H1 (cell line): ENCODE measurements around the gene BTD. TPM values are rescaled to one million over a fixed set of nuclear protein-coding genes. Genes with fewer than 3 reads are reported as not detected.

Source experiments
- CTCF ChIA-PET: fragments of 300-600 bp; sonication (Branson Sonifier 250); formaldehyde crosslinking; loops from one replicate; lab custom pipeline; 2021; ENCODE audit not compliant: partially characterized antibody; lab: Charles Lee
- POLR2A ChIA-PET: fragments of 300-600 bp; sonication (Branson Sonifier 250); formaldehyde crosslinking; loops from one replicate; lab custom pipeline; 2021; ENCODE audit warnings: inconsistent platforms; ENCODE audit not compliant: partially characterized antibody; lab: Charles Lee
- DNase-seq, 2 experiments: peaks; one replicate each; pipeline versions ENCODE4 v3.0.0 to v3.0.0-alpha.2; 2010 to 2022; ENCODE audit warnings: low spot score in 2 of 2, low read depth in 1 of 2, mixed read lengths in 1 of 2
- FAIRE-seq: peaks from 2 replicates; lab custom pipeline; 2011; peaks lifted over from hg19 to GRCh38; lab: Jason Lieb, UNC
- H2AFZ ChIP-seq: 2 replicates; pipeline ENCODE4 v1.8.1; 2012; ENCODE audit warnings: low read length, inconsistent platforms
- H2AK5ac ChIP-seq: 2 replicates; pipeline ENCODE4 v1.6.1; 2013; ENCODE audit warnings: low read depth, low read length
- H2BK120ac ChIP-seq: replicated peaks from 2 replicates; pipeline ENCODE3; 2013; ENCODE audit warnings: low read depth, low read length, inconsistent platforms
- H2BK12ac ChIP-seq: 2 replicates; pipeline ENCODE4 v1.6.1; 2013; ENCODE audit warnings: low read depth, low read length
- H2BK15ac ChIP-seq: 2 replicates; pipeline ENCODE4 v1.6.1; 2013; ENCODE audit warnings: low read length
- H2BK20ac ChIP-seq: 2 replicates; pipeline ENCODE4 v1.6.1; 2013; ENCODE audit warnings: low read length
- H2BK5ac ChIP-seq: 2 replicates; pipeline ENCODE4 v1.6.1; 2013; ENCODE audit warnings: low read depth, low read length
- H3K14ac ChIP-seq: 2 replicates; pipeline ENCODE4 v1.6.1; 2013; ENCODE audit warnings: inconsistent platforms; ENCODE audit not compliant: insufficient read length
- H3K18ac ChIP-seq: 2 replicates; pipeline ENCODE4 v1.6.1; 2013; ENCODE audit warnings: low read length; ENCODE audit errors: extremely low read depth
- H3K23ac ChIP-seq: 2 replicates; pipeline ENCODE4 v1.6.1; 2013; ENCODE audit warnings: inconsistent platforms; ENCODE audit not compliant: insufficient read length
- H3K23me2 ChIP-seq: 2 replicates; pipeline ENCODE4 v1.6.1; 2013; ENCODE audit warnings: low read depth, low read length
- H3K27ac ChIP-seq: 2 replicates; pipeline ENCODE4 v1.6.1; 2011; ENCODE audit warnings: low read depth, low read length, inconsistent platforms
- H3K27me3 ChIP-seq, 4 experiments: replicated peaks in 1 of 4; 1 replicate in 1 of 4; 2 replicates in 3 of 4; pipeline versions ENCODE4 v1.6.1 to v1.8.1; 2011 to 2013; ENCODE audit warnings: low read length in 3 of 4, mild to moderate bottlenecking in 3 of 4, inconsistent platforms in 2 of 4, mixed read lengths in 2 of 4, moderate library complexity in 1 of 4; ENCODE audit not compliant: control insufficient read depth in 3 of 4, insufficient read depth in 3 of 4; ENCODE audit errors: extremely low read depth in 1 of 4
- H3K36me3 ChIP-seq, 4 experiments: 2 replicates each; pipeline versions ENCODE4 v1.6.1 to v1.8.1; 2011 to 2013; ENCODE audit warnings: mild to moderate bottlenecking in 4 of 4, low read length in 3 of 4, moderate library complexity in 2 of 4, control low read depth in 1 of 4, inconsistent platforms in 1 of 4; ENCODE audit not compliant: insufficient read depth in 4 of 4, control insufficient read depth in 2 of 4
- H3K4ac ChIP-seq: replicated peaks from 2 replicates; pipeline ENCODE3; 2013; ENCODE audit warnings: low read length, low read depth, mixed read lengths, inconsistent platforms; ENCODE audit not compliant: insufficient read length
- H3K4me1 ChIP-seq, 4 experiments: replicated peaks in 1 of 4; 1 replicate in 1 of 4; 2 replicates in 3 of 4; pipeline versions ENCODE4 v1.6.1 to v1.8.1; 2011 to 2013; ENCODE audit warnings: low read length in 3 of 4, inconsistent platforms in 2 of 4, mixed read lengths in 1 of 4; ENCODE audit not compliant: insufficient read depth in 4 of 4, control insufficient read depth in 3 of 4
- H3K4me2 ChIP-seq, 2 experiments: 2 replicates each; pipeline versions ENCODE4 v1.6.1 to v1.8.1; 2011 to 2013; ENCODE audit warnings: low read depth in 2 of 2, low read length in 2 of 2, control low read depth in 1 of 2, inconsistent platforms in 1 of 2, mild to moderate bottlenecking in 1 of 2; ENCODE audit not compliant: insufficient read depth in 1 of 2
- H3K4me3 ChIP-seq, 4 experiments: fragments of 200-600, 300-600 bp in 1 of 4; sonication (generic), shearing (Covaris generic), sonication (Bioruptor Twin) in 1 of 4; 2 replicates each; pipeline versions ENCODE4 v1.5.1 to v1.8.1; 2011 to 2016; ENCODE audit warnings: low read length in 4 of 4, low read depth in 3 of 4, control low read depth in 2 of 4, inconsistent platforms in 2 of 4, mild to moderate bottlenecking in 2 of 4, mixed read lengths in 1 of 4, moderate library complexity in 1 of 4; ENCODE audit not compliant: insufficient read depth in 2 of 4; ENCODE audit errors: extremely low read depth in 1 of 4
- H3K56ac ChIP-seq: replicated peaks from 2 replicates; pipeline ENCODE3; 2013; ENCODE audit warnings: low read depth, mild to moderate bottlenecking, mixed read lengths, low read length, inconsistent platforms; ENCODE audit not compliant: insufficient read length
- H3K79me1 ChIP-seq: 2 replicates; pipeline ENCODE4 v1.6.1; 2013; ENCODE audit warnings: low read depth, low read length, control low read depth
- H3K79me2 ChIP-seq, 2 experiments: 2 replicates each; pipeline versions ENCODE4 v1.6.1 to v1.8.1; 2012 to 2013; ENCODE audit warnings: low read length in 2 of 2, mild to moderate bottlenecking in 2 of 2, inconsistent platforms in 1 of 2; ENCODE audit not compliant: insufficient read depth in 2 of 2, control insufficient read depth in 1 of 2
- H3K9ac ChIP-seq, 4 experiments: replicated peaks in 1 of 4; 1 replicate in 1 of 4; 2 replicates in 3 of 4; pipeline versions ENCODE4 v1.6.1 to v1.8.1; 2011 to 2013; ENCODE audit warnings: low read depth in 3 of 4, low read length in 3 of 4, control low read depth in 2 of 4, mild to moderate bottlenecking in 2 of 4, moderate library complexity in 2 of 4, inconsistent platforms in 1 of 4; ENCODE audit errors: extremely low read depth in 1 of 4
- H3K9me3 ChIP-seq, 2 experiments: 2 replicates each; pipeline versions ENCODE4 v1.6.1 to v1.8.1; 2012 to 2013; ENCODE audit warnings: mild to moderate bottlenecking in 2 of 2, moderate library complexity in 2 of 2, control low read depth in 1 of 2, inconsistent platforms in 1 of 2, low read depth in 1 of 2, low read length in 1 of 2, mixed read lengths in 1 of 2; ENCODE audit not compliant: insufficient read depth in 2 of 2
- H4K20me1 ChIP-seq, 2 experiments: replicated peaks in 1 of 2; 2 replicates each; pipeline versions ENCODE3 to v1.8.1; 2011 to 2013; ENCODE audit warnings: inconsistent platforms in 2 of 2, low read length in 2 of 2, mild to moderate bottlenecking in 1 of 2; ENCODE audit not compliant: insufficient read depth in 2 of 2, control insufficient read depth in 1 of 2
- H4K5ac ChIP-seq: 2 replicates; pipeline ENCODE4 v1.6.1; 2013; ENCODE audit warnings: low read length, low read depth, mixed read lengths, inconsistent platforms; ENCODE audit not compliant: insufficient read length
- H4K8ac ChIP-seq: 2 replicates; pipeline ENCODE4 v1.8.0; 2013; ENCODE audit warnings: mild to moderate bottlenecking, moderate library complexity, low read length, inconsistent platforms; ENCODE audit not compliant: insufficient read depth; ENCODE audit errors: extremely low read depth
- H4K91ac ChIP-seq: replicated peaks from 2 replicates; pipeline ENCODE3; 2013; ENCODE audit warnings: low read length, mixed read lengths, inconsistent platforms; ENCODE audit not compliant: insufficient read length
- BRCA1 ChIP-seq: IDR thresholded peaks from 2 replicates; pipeline ENCODE4 v1.6.1; 2012; ENCODE audit warnings: low read depth, low read length, improper control_type of control experiment
- RAD21 ChIP-seq, 2 experiments: IDR thresholded peaks in 1 of 2; conservative IDR thresholded peaks in 1 of 2; 2 replicates each; pipeline ENCODE4 v1.6.1; 2011; ENCODE audit warnings: low read depth in 2 of 2, low read length in 2 of 2, improper control_type of control experiment in 1 of 2, inconsistent platforms in 1 of 2, mild to moderate bottlenecking in 1 of 2, moderate library complexity in 1 of 2
- WGBS, 2 experiments: shearing (Covaris generic) in 1 of 2; methylation state at CpG; one replicate each; pipeline versions ENCODE4 v1.1.6 to v1.1.7; 2013 to 2015; ENCODE audit warnings: low lambda C conversion rate in 2 of 2, mixed read lengths in 2 of 2, inconsistent platforms in 1 of 2, low coverage in 1 of 2, missing lambda C conversion rate in 1 of 2; ENCODE audit not compliant: insufficient replicate concordance in 2 of 2, insufficient coverage in 1 of 2, insufficient read length in 1 of 2; ENCODE audit errors: extremely low coverage in 1 of 2, missing lambda C conversion rate in 1 of 2; 5-methylcytosine and 5-hydroxymethylcytosine counted together
- polyA plus RNA-seq, 7 experiments: library from polyadenylated mRNA; depleted of rRNA in 3 of 7; stranded (reverse) in 5 of 7; unstranded in 2 of 7; fragments of >200 nt in 5 of 7; fragments of 200-250 nt in 2 of 7; gene quantifications; 1 replicate in 5 of 7; 2 replicates in 1 of 7; 4 replicates in 1 of 7; pipeline versions ENCODE4 v1.2.1 to v1.2.3, GENCODE V29; 2011 to 2013; ENCODE audit warnings: missing spikeins in 2 of 7, mixed read lengths in 2 of 7
- total RNA-seq: library from RNA; stranded (reverse); fragmentation: NEBNext Ultra II Directional; extraction: Animal tissue kit (Norgen Biotek cat#: 25700); gene quantifications from 2 replicates; pipeline ENCODE4 v1.2.1, GENCODE V29; 2021

The BTD gene
- total and polyA plus RNA-seq, 2 of the 8 experiments (the other 6 are each of a cell fraction or from before 2014, with no cell fraction given), result 21.8 to 36.7 TPM

GRCh38 chr3:15595955-15596354, 5.6 kb upstream of the BTD start:
- Histone ChIP-seq H2BK15ac (no peak overlapping the region), H3K4ac (no peak overlapping the region), H3K79me2 (peaks cover 0 to 15% of the 10 kb centered on the region in 2 experiments; a peak in 3 of 4 replicates), H2BK20ac (no peak overlapping the region), H2AFZ (no peak overlapping the region), H2BK5ac (no peak overlapping the region), H3K23ac (no peak overlapping the region), H3K36me3 (peaks cover 7 to 54% (median 16%) of the 10 kb centered on the region in 4 experiments), H3K4me1 (peaks cover 0 to 6% (median 0%) of the 10 kb centered on the region in 4 experiments; a peak in 2 of 7 replicates), H4K8ac (no peak overlapping the region), H4K91ac (no peak overlapping the region), H3K9me3 (peaks cover 0 to 3% of the 10 kb centered on the region in 2 experiments; a peak in 1 of 4 replicates)
- POLR2A ChIA-PET, result interaction anchor here (0.7 kb wide), 1 partner anchor 82 kb away, joined by 3 read pairs; no protein-coding TSS in a partner anchor
- WGBS, 2 experiments, result 84% methylated on average over 2 of the region's 2 CpGs; no CpG with 5 or more reads in 1 of the 2 experiments
- TF ChIP-seq RAD21 (IDR thresholded peaks at IDR 0.05 in 1 of 2, conservative IDR thresholded peaks at IDR 0.05 in 1 of 2; ENCODE audit: low read depth in 2 of 2, low read length in 2 of 2), result no peak
- no peak for TF ChIP-seq BRCA1
- TF ChIP-seq, all 59 proteins: peak for 0
- no peak overlapping the region for H3K56ac ChIP-seq
- H4K20me1 ChIP-seq, result peaks cover 0 to 4% of the 10 kb centered on the region in 2 experiments
- H2BK120ac ChIP-seq, result no peak overlapping the region
- H3K27me3 ChIP-seq, result no peaks in the 10 kb centered on the region
- no peaks in the 10 kb centered on the region for H3K79me1 ChIP-seq
- no peak overlapping the region for H3K4me3 ChIP-seq
- CTCF ChIA-PET, result no interaction called here
- no peak overlapping the region for H2AK5ac ChIP-seq
- H4K5ac ChIP-seq, result no peak overlapping the region
- H3K4me2 ChIP-seq, result no peak overlapping the region
- FAIRE-seq (no peak), DNase-seq (no peak)
- H2BK12ac ChIP-seq, result no peak overlapping the region
- no peaks in the 10 kb centered on the region for H3K23me2 ChIP-seq
- H3K9ac ChIP-seq, result no peak overlapping the region
- H3K14ac ChIP-seq, result no peak overlapping the region
- H3K18ac ChIP-seq, result no peak overlapping the region
- H3K27ac ChIP-seq, result no peak overlapping the region
